ENCODE measurements around the gene CD83. TPM values are rescaled to one million over a fixed set of nuclear protein-coding genes. Genes with fewer than 3 reads are reported as not detected.

The CD83 gene
- total and polyA plus RNA-seq, 9 of the 15 experiments (the other 6 are each of a cell fraction or from before 2014, with no cell fraction given) = 2.5 to 4.1 (median 3.4) TPM

DNA sequence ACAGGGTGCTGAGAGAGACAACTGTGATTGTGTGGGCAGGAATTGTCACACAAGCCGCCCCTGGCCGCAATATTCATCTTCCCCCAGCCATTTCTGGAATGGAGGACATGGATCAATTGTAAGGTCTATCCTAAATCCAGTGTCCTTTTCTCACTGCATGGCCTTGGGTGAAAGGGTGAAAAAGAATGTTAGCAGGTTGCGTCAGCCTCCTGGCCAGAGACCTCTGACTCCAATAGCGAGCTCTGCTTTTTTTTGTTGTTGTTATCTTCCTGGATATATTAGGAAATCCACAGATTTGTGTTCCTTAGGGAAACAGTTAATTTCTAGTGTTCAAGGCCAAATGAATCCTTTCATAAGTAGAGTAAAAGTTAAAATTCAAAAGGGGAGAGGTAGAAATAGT lies 47.1 kb upstream of the CD83 start (continued):
- TF ChIP-seq, protein P1, sequence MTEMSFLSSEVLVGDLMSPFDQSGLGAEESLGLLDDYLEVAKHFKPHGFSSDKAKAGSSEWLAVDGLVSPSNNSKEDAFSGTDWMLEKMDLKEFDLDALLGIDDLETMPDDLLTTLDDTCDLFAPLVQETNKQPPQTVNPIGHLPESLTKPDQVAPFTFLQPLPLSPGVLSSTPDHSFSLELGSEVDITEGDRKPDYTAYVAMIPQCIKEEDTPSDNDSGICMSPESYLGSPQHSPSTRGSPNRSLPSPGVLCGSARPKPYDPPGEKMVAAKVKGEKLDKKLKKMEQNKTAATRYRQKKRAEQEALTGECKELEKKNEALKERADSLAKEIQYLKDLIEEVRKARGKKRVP (CRISPR knock-in tag; IDR thresholded peaks at IDR 0.05) = 0 out of 2 replicates have a peak, but pooled peaks have one; percentile 15
- no peak for TF ChIP-seq RBM25 (IDR thresholded peaks at IDR 0.05; ENCODE audit: low read depth, low read length, severe bottlenecking)
- TF ChIP-seq DACH1 (IDR thresholded peaks at IDR 0.05; ENCODE audit: partially characterized antibody) = no peak
- no peak for TF ChIP-seq POU5F1 (IDR thresholded peaks at IDR 0.05; ENCODE audit: borderline replicate concordance, low read depth, low read length, partially characterized antibody)
- TF ChIP-seq CEBPG (CRISPR knock-in tag; IDR thresholded peaks at IDR 0.05) = no peak
- TF ChIP-seq CEBPG (tag; conservative IDR thresholded peaks at IDR 0.05 in 1 of 2, IDR thresholded peaks at IDR 0.05 in 1 of 2) = peak in 1 of 2 experiments; percentile 62; a peak in 1 of 4 replicates
- no peak for TF ChIP-seq SMARCA4 (IDR thresholded peaks at IDR 0.05)
- TF ChIP-seq DIDO1 (tag; IDR thresholded peaks at IDR 0.05; ENCODE audit: low read depth) = no peak
- no peak for TF ChIP-seq ZNF24 (IDR thresholded peaks at IDR 0.05)
- TF ChIP-seq, protein P2, sequence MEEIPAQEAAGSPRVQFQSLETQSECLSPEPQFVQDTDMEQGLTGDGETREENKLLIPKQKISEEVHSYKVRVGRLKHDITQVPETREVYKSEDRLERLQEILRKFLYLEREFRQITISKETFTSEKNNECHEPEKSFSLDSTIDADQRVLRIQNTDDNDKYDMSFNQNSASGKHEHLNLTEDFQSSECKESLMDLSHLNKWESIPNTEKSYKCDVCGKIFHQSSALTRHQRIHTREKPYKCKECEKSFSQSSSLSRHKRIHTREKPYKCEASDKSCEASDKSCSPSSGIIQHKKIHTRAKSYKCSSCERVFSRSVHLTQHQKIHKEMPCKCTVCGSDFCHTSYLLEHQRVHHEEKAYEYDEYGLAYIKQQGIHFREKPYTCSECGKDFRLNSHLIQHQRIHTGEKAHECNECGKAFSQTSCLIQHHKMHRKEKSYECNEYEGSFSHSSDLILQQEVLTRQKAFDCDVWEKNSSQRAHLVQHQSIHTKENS (CRISPR knock-in tag; IDR thresholded peaks at IDR 0.05) = no peak
- TF ChIP-seq STAG1 (CRISPR knock-in tag; IDR thresholded peaks at IDR 0.05; ENCODE audit: borderline replicate concordance) = no peak
- no peak for TF ChIP-seq CC2D1A (IDR thresholded peaks at IDR 0.05)
- no peak for TF ChIP-seq FOSL1 (tag; conservative IDR thresholded peaks at IDR 0.05)
- TF ChIP-seq TOE1 (IDR thresholded peaks at IDR 0.05; ENCODE audit: borderline replicate concordance) = no peak
- TF ChIP-seq TOE1 (CRISPR knock-in tag; IDR thresholded peaks at IDR 0.05; ENCODE audit: borderline replicate concordance, low read depth) = no peak
- no peak for TF ChIP-seq MAFF (IDR thresholded peaks at IDR 0.05; ENCODE audit: low read length)
- no peak for TF ChIP-seq MTA1 (IDR thresholded peaks at IDR 0.05; ENCODE audit: borderline replicate concordance)
- TF ChIP-seq SIX5 (IDR thresholded peaks at IDR 0.05; ENCODE audit: borderline replicate concordance in 1 of 2, insufficient read depth in 1 of 2, low read depth in 1 of 2, low read length in 2 of 2) = no peak
- no peak for TF ChIP-seq KAT7 (CRISPR knock-in tag; IDR thresholded peaks at IDR 0.05; ENCODE audit: borderline replicate concordance)
- no peak for TF ChIP-seq ZNF165 (CRISPR knock-in tag; IDR thresholded peaks at IDR 0.05; ENCODE audit: borderline replicate concordance)

All from K562 (cell line).